NCI-H1436 (cell line): ENCODE results near the gene CCDC71.

Source experiments
- DNase-seq: peaks from one replicate; lab custom pipeline; 2025; lab: John Stamatoyannopoulos, UW

CCDC71 gene

GRCh38 chr3:49166752-49167556 is 823 bp upstream of the CCDC71 start:
- DNase-seq = no peak

- DNase-seq = no peak
These were observed 979 bp downstream of the CCDC71 start for GRCh38 chr3:49164983-49165720.

GRCh38 chr3:49163609-49164008 is 2.5 kb downstream of the CCDC71 start:
- DNase-seq = no peak

GRCh38 chr3:49162751-49163419 is 3.2 kb downstream of the CCDC71 start:
- DNase-seq = no peak

- DNase-seq = no peak
These were observed 4.2 kb downstream of the CCDC71 start for GRCh38 chr3:49161808-49162530.

GRCh38 chr3:49161197-49161596 is 4.9 kb downstream of the CCDC71 start:
- no peak for DNase-seq

- DNase-seq = no peak
These were observed 7.3 kb downstream of the CCDC71 start for GRCh38 chr3:49158792-49159191.

GRCh38 chr3:49158103-49158709 is 7.9 kb downstream of the CCDC71 start:
- no peak for DNase-seq

GRCh38 chr3:49157289-49157688 is 8.8 kb downstream of the CCDC71 start:
- DNase-seq = no peak

GRCh38 chr3:49153349-49153912 is 12.7 kb downstream of the CCDC71 start:
- DNase-seq = no peak

- DNase-seq = no peak
These were observed 14.5 kb downstream of the CCDC71 start for GRCh38 chr3:49151610-49152009.

GRCh38 chr3:49148159-49148558 is 18.0 kb downstream of the CCDC71 start:
- no peak for DNase-seq

GRCh38 chr3:49140080-49140479 is 26.1 kb downstream of the CCDC71 start:
- DNase-seq = no peak

- DNase-seq = no peak
These were observed 30.6 kb downstream of the CCDC71 start for GRCh38 chr3:49135499-49135898.

- DNase-seq = no peak
These were observed 31.5 kb downstream of the CCDC71 start for GRCh38 chr3:49134471-49135265.

- DNase-seq = peak; percentile 34
These were observed 32.7 kb downstream of the CCDC71 start for GRCh38 chr3:49133226-49133951.

GRCh38 chr3:49132437-49133225 is 33.5 kb downstream of the CCDC71 start, which contains the start of gene LAMB2:
LAMB2 (minus strand) TSS chr3:49133050; CDS start chr3:49132867, 183 bp downstream.
- no peak for DNase-seq

- no peak for DNase-seq
These were observed 34.1 kb downstream of the CCDC71 start for GRCh38 chr3:49132073-49132436.

- DNase-seq = no peak
These were observed 34.6 kb downstream of the CCDC71 start for GRCh38 chr3:49131576-49131975.
